ENCODE results near the gene DACT3.

DACT3 gene

GRCh38 chr19:46668662-46669061 lies 7.7 kb upstream of the DACT3 start:
- no peak overlapping the region for H3K27ac ChIP-seq (ENCODE audit: low read depth, low read length, poor library complexity, severe bottlenecking)
- H3K9me2 ChIP-seq (ENCODE audit: low read depth, low read length): no peaks in the 10 kb centered on the region
- no peaks in the 10 kb centered on the region for H4K20me1 ChIP-seq (ENCODE audit: insufficient read depth, low read length)
- H3K4me1 ChIP-seq (ENCODE audit: insufficient read depth, low read length, severe bottlenecking): no peaks in the 10 kb centered on the region
- H3K27me3 ChIP-seq (ENCODE audit: insufficient read depth, low read length): no peaks in the 10 kb centered on the region
- no peak overlapping the region for H3K4me2 ChIP-seq (ENCODE audit: low read length)
- H3K79me2 ChIP-seq (ENCODE audit: insufficient read depth, low read length): no peaks in the 10 kb centered on the region
- H3K9ac ChIP-seq (ENCODE audit: low read length): no peak overlapping the region
- H3K4me3 ChIP-seq (ENCODE audit: low read depth, low read length, poor library complexity, severe bottlenecking): no peak overlapping the region
- no peak for TF ChIP-seq CTCF (IDR thresholded peaks at IDR 0.05; ENCODE audit: low read length)
- TF ChIP-seq EZH2 (IDR thresholded peaks at IDR 0.05; ENCODE audit: borderline replicate concordance, low read length): no peak
- no peaks in the 10 kb centered on the region for H3F3A ChIP-seq (ENCODE audit: insufficient read depth, low read length)
- no peak overlapping the region for H2AFZ ChIP-seq (ENCODE audit: low read length)
- H3K36me3 ChIP-seq (ENCODE audit: insufficient read depth, low read length): peaks cover 23% of the 10 kb centered on the region
- H3K9me3 ChIP-seq (ENCODE audit: low read length): peaks cover 5% of the 10 kb centered on the region

- Histone ChIP-seq H3K27me3 (ENCODE audit: insufficient read depth, low read length) (no peaks in the 10 kb centered on the region), H3K4me3 (ENCODE audit: low read depth, low read length, poor library complexity, severe bottlenecking) (no peak overlapping the region), H4K20me1 (ENCODE audit: insufficient read depth, low read length) (no peaks in the 10 kb centered on the region), H3K9me2 (ENCODE audit: low read depth, low read length) (no peaks in the 10 kb centered on the region), H3F3A (ENCODE audit: insufficient read depth, low read length) (no peaks in the 10 kb centered on the region), H2AFZ (ENCODE audit: low read length) (no peak overlapping the region), H3K9me3 (ENCODE audit: low read length) (no peaks in the 10 kb centered on the region), H3K4me2 (ENCODE audit: low read length) (no peak overlapping the region), H3K36me3 (ENCODE audit: insufficient read depth, low read length) (no peaks in the 10 kb centered on the region), H3K4me1 (ENCODE audit: insufficient read depth, low read length, severe bottlenecking) (peaks cover 14% of the 10 kb centered on the region), H3K79me2 (ENCODE audit: insufficient read depth, low read length) (no peaks in the 10 kb centered on the region), H3K27ac (ENCODE audit: low read depth, low read length, poor library complexity, severe bottlenecking) (no peak overlapping the region), H3K9ac (ENCODE audit: low read length) (no peak overlapping the region)
- no peak for TF ChIP-seq EZH2 (IDR thresholded peaks at IDR 0.05; ENCODE audit: borderline replicate concordance, low read length)
- TF ChIP-seq CTCF (IDR thresholded peaks at IDR 0.05; ENCODE audit: low read length): no peak
Observed at GRCh38 chr19:46665072-46665471, 4.1 kb upstream of the DACT3 start.

- no peaks in the 10 kb centered on the region for H4K20me1 ChIP-seq (ENCODE audit: insufficient read depth, low read length)
- H3K36me3 ChIP-seq (ENCODE audit: insufficient read depth, low read length): no peaks in the 10 kb centered on the region
- TF ChIP-seq EZH2 (IDR thresholded peaks at IDR 0.05; ENCODE audit: borderline replicate concordance, low read length) (no peak), CTCF (IDR thresholded peaks at IDR 0.05; ENCODE audit: low read length) (peak; percentile 93)
- H2AFZ ChIP-seq (ENCODE audit: low read length): no peak overlapping the region
- peak overlapping the region; percentile 16; the same call in 1 of the 2 replicates for H3K9ac ChIP-seq (ENCODE audit: low read length)
- no peaks in the 10 kb centered on the region; the same call in 1 of the 2 replicates for H3K27me3 ChIP-seq (ENCODE audit: insufficient read depth, low read length)
- H3K4me1 ChIP-seq (ENCODE audit: insufficient read depth, low read length, severe bottlenecking): peaks cover 23% of the 10 kb centered on the region
- H3K4me3 ChIP-seq (ENCODE audit: low read depth, low read length, poor library complexity, severe bottlenecking): peak overlapping the region; percentile 48
- no peaks in the 10 kb centered on the region for H3K79me2 ChIP-seq (ENCODE audit: insufficient read depth, low read length)
- peak overlapping the region; percentile 77 for H3K4me2 ChIP-seq (ENCODE audit: low read length)
- no peaks in the 10 kb centered on the region for H3F3A ChIP-seq (ENCODE audit: insufficient read depth, low read length)
- H3K9me2 ChIP-seq (ENCODE audit: low read depth, low read length): no peaks in the 10 kb centered on the region
- no peaks in the 10 kb centered on the region for H3K9me3 ChIP-seq (ENCODE audit: low read length)
- no peak overlapping the region for H3K27ac ChIP-seq (ENCODE audit: low read depth, low read length, poor library complexity, severe bottlenecking)
Observed at GRCh38 chr19:46661735-46662592, 982 bp upstream of the DACT3 start.
